ENCODE results near the gene ROCK2. TPM values are rescaled to one million over a fixed set of nuclear protein-coding genes. Genes with fewer than 3 reads are reported as not detected.

The ROCK2 gene
- total RNA-seq, 4 donors from 2014 or later = 42.0 to 85.4 (median 70.7) TPM

DNA sequence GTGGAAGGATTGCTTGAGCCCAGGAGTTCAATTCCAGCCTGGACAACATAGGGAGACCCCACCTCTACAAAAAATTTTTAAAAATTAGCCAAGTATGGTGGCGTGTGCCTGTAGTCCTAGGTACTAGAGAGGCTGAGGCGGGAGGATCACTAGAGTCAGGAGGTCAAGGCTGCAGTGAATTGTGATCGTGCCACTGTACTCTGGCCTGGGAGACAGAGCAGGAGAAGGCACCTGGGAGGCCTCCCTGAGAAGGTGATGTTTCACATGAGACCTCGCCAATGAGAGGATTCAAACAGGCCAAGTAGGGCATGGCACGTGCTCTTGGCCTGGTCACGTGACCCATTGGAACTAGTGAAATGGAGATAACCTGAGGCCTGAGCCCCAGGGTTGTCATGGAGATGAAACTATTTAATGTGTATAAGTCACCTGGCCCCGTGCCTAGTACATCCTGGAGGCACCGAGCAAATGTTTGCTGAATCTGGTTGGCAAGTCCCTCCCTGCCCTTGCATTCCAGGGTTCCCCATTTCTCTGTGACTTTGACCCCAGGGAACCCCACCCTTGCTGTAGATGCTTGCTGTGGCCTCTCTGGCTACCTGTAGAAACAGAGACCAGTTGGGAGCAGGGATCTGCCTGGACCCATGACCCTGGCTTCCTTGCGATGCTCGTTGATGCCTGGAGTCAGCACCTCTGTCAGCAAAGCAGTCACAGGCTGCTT, 26.1 kb upstream of the ROCK2 start:
- H3K27ac ChIP-seq = peak overlapping the region; percentile 81 to 87 (median 84)
- ATAC-seq = no peak
- in situ Hi-C loops (cut with MboI; ENCODE audit: low sequenced_read_pairs in 4 of 4) = no loop called here
- TF ChIP-seq POLR2A (IDR thresholded peaks at IDR 0.05) = no peak
- TF ChIP-seq, protein P1, sequence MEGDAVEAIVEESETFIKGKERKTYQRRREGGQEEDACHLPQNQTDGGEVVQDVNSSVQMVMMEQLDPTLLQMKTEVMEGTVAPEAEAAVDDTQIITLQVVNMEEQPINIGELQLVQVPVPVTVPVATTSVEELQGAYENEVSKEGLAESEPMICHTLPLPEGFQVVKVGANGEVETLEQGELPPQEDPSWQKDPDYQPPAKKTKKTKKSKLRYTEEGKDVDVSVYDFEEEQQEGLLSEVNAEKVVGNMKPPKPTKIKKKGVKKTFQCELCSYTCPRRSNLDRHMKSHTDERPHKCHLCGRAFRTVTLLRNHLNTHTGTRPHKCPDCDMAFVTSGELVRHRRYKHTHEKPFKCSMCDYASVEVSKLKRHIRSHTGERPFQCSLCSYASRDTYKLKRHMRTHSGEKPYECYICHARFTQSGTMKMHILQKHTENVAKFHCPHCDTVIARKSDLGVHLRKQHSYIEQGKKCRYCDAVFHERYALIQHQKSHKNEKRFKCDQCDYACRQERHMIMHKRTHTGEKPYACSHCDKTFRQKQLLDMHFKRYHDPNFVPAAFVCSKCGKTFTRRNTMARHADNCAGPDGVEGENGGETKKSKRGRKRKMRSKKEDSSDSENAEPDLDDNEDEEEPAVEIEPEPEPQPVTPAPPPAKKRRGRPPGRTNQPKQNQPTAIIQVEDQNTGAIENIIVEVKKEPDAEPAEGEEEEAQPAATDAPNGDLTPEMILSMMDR (IDR thresholded peaks at IDR 0.05 in 4 of 5, conservative IDR thresholded peaks at IDR 0.05 in 1 of 5) = no peak
- no peak for DNase-seq
- H3K36me3 ChIP-seq = no peaks in the 10 kb centered on the region
- intact Hi-C loops (cut with DNase I; ENCODE audit: low total_unique reads) = loop anchor here (2.0 kb wide), 2 partner anchors 14 to 26 kb away; partner anchors contain the start of gene ROCK2
- peaks cover 66 to 71% of the 10 kb centered on the region in 2 donors for H3K4me1 ChIP-seq
- no peaks in the 10 kb centered on the region for H3K9me3 ChIP-seq
- no peaks in the 10 kb centered on the region for H3K27me3 ChIP-seq
- no peak overlapping the region for H3K4me3 ChIP-seq

DNA sequence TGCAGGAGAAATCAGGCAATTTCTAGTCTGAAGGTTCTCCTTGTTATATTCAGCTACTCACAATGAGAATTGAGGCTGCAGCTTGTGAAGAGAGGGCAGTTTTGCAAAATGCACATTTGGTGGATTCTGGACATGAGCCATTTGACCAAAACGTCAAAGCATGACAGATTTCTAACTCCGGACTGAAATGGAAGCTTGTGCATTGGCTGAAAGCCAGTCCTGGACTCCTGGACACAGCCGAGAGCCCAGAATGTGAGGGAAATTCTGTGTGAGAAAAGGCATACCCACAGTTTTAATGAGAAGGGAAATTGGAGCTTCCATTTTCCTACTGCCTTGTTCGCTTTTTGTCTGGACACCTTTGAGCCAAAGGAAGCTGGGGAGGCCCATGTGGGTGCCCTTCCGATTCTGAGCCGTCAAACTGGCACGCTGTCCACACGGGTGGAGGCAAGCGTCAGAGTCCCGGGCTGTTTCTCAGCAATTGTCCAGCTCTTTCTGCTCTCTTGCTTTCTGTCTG, 23.7 kb upstream of the ROCK2 start:
- in situ Hi-C loops (cut with MboI; ENCODE audit: low sequenced_read_pairs in 4 of 4) = no loop called here
- Histone ChIP-seq H3K9me3 (no peaks in the 10 kb centered on the region), H3K4me3 (peak overlapping the region; percentile 16 to 45 (median 32)), H3K36me3 (no peaks in the 10 kb centered on the region), H3K27me3 (no peaks in the 10 kb centered on the region), H3K4me1 (peaks cover 43 to 47% of the 10 kb centered on the region in 2 donors), H3K27ac (peak overlapping the region; percentile 46 to 65 (median 54))
- DNase-seq (no peak), ATAC-seq (no peak)
- TF ChIP-seq POLR2A (IDR thresholded peaks at IDR 0.05) = no peak
- intact Hi-C loops (cut with DNase I; ENCODE audit: low total_unique reads) = no loop called here

DNA sequence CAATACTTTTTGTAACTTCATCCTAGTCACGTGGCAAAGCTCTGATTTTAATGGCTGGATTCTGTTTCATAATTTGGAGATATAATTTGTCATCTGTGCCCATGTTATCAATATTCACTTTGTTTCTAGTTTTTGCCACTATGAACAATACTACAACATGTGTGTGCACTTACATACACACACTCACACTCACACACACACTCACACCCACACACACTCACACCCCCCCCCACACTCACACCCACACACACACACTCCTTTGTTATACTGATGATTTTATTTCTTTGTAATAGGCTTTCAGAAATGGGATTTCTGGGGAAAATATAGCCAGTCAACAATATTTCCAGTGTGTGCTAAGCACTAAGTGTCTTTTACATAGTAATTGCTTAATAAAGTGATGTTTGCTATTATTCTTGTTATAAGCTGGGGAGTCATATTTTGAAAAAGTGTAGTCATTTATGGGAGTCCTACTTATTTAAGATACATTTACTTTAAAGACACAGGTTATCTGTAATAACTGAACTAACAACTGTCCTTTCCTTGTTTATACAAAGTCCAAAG, 22.8 kb upstream of the ROCK2 start:
- in situ Hi-C loops (cut with MboI; ENCODE audit: low sequenced_read_pairs in 4 of 4) (no loop called here), intact Hi-C loops (cut with DNase I; ENCODE audit: low total_unique reads) (no loop called here)
- Histone ChIP-seq H3K4me1 (peaks cover 34 to 38% of the 10 kb centered on the region in 2 donors), H3K27ac (peak overlapping the region in 2 of 4 donors; percentile 51 to 65), H3K9me3 (no peaks in the 10 kb centered on the region), H3K4me3 (no peak overlapping the region), H3K27me3 (no peaks in the 10 kb centered on the region), H3K36me3 (no peaks in the 10 kb centered on the region)
- TF ChIP-seq, protein P1 (IDR thresholded peaks at IDR 0.05 in 4 of 5, conservative IDR thresholded peaks at IDR 0.05 in 1 of 5) = no peak
- no peak for TF ChIP-seq POLR2A (IDR thresholded peaks at IDR 0.05)
- DNase-seq = no peak
- no peak for ATAC-seq

DNA sequence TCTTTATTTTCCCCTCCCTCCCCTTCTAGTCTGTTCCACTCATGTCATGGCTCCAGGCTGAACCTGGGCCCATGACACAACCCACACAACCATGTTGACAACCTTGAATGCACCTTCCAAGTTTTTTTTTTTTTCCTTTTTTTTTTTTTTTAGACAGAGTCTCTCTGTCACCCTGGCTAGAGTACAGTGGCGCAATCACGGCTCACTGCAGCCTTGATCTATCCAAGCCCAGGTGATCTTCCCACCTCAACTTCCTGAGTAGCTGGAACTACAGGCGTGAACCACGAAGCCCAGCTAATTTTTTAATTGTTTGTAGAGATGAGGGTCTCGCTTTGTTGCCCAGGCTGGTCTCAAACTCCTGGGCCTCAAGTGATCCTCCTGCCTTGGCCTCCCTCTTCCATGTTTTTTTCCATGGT, 21.9 kb upstream of the ROCK2 start:
- H3K9me3 ChIP-seq = no peaks in the 10 kb centered on the region
- H3K27ac ChIP-seq = no peak overlapping the region
- TF ChIP-seq, protein P1 (IDR thresholded peaks at IDR 0.05 in 4 of 5, conservative IDR thresholded peaks at IDR 0.05 in 1 of 5) = no peak
- TF ChIP-seq POLR2A (IDR thresholded peaks at IDR 0.05) = no peak
- intact Hi-C loops (cut with DNase I; ENCODE audit: low total_unique reads) (no loop called here), in situ Hi-C loops (cut with MboI; ENCODE audit: low sequenced_read_pairs in 4 of 4) (no loop called here)
- no peak for ATAC-seq
- DNase-seq = no peak
- no peaks in the 10 kb centered on the region for H3K36me3 ChIP-seq
- no peak overlapping the region for H3K4me3 ChIP-seq
- no peaks in the 10 kb centered on the region for H3K27me3 ChIP-seq
- peaks cover 25 to 30% of the 10 kb centered on the region in 2 donors for H3K4me1 ChIP-seq

DNA sequence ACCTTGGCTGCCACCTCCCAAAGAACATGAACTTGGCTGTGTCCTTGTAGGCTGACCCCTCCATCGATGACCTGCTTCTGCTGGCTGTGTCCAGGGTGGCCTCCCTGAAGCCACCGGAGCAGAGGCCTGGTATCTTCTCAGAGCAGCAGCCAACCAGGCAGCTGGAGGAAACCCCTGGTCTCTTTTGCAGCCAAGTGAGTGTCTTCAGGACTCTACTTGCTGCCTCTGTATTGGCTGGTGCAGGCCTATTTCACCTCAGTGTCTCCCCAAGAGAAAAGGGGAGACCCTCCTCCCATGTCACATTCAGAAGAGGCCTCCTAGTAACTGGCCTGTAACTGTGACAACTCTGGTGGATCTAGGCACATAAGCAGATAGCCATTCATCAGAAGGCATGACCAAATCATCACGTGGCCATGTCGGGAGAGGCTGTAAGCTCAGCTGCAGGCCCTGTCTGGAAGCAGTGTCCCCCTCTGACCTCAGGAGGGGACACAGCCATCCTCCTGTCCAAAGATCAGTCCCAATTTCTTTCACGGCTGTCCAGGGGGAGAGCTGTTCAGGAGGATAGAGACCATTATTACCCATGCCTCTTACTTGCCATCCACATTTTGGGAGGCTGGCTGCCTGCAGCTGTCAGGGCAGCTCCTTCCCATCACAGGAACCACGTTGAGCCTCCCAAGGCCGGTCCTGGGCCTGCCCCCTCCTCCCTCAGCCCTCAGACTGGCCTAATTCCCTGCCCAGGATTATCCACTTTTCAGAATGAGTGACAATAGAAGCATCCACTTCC, 20.9 kb upstream of the ROCK2 start:
- intact Hi-C loops (cut with DNase I; ENCODE audit: low total_unique reads) (no loop called here), in situ Hi-C loops (cut with MboI; ENCODE audit: low sequenced_read_pairs in 4 of 4) (no loop called here)
- peaks cover 16 to 24% of the 10 kb centered on the region in 2 donors for H3K4me1 ChIP-seq
- TF ChIP-seq, protein P1 (IDR thresholded peaks at IDR 0.05 in 4 of 5, conservative IDR thresholded peaks at IDR 0.05 in 1 of 5) = no peak
- no peaks in the 10 kb centered on the region for H3K9me3 ChIP-seq
- no peak overlapping the region for H3K27ac ChIP-seq
- H3K27me3 ChIP-seq = no peaks in the 10 kb centered on the region
- H3K4me3 ChIP-seq = no peak overlapping the region
- ATAC-seq = no peak
- no peaks in the 10 kb centered on the region for H3K36me3 ChIP-seq
- DNase-seq = no peak
